ENCODE measurements around the gene CD2AP. TPM values are rescaled to one million over a fixed set of nuclear protein-coding genes. Genes with fewer than 3 reads are reported as not detected.

CD2AP gene
- total RNA-seq, 1 experiment from 2014 or later, result 41.8 TPM

- BruUV-seq (replicated peaks), result TSS peak; percentile 58
Observed at GRCh38 chr6:47478233-47479139, 897 bp downstream of the CD2AP start.

GRCh38 chr6:47479140-47479508 is 1.5 kb downstream of the CD2AP start:
- no peak for TF ChIP-seq SIN3A (IDR thresholded peaks at IDR 0.05; ENCODE audit: borderline replicate concordance, insufficient read depth, low read depth, low read length)
- no peak for TF ChIP-seq TCF7L2 (IDR thresholded peaks at IDR 0.05; ENCODE audit: low read depth, low read length)
- TF ChIP-seq CTCF (IDR thresholded peaks at IDR 0.05), result no peak
- Histone ChIP-seq H3K4me1 (ENCODE audit: control insufficient read depth, insufficient read depth, low read length) (peaks cover 42% of the 10 kb centered on the region), H3K27me3 (ENCODE audit: control insufficient read depth, insufficient read depth, low read length) (no peaks in the 10 kb centered on the region), H3K36me3 (ENCODE audit: control insufficient read depth, insufficient read depth, low read length) (peaks cover 7% of the 10 kb centered on the region; the same call in 1 of the 2 replicates), H3K9me3 (ENCODE audit: control insufficient read depth, insufficient read depth, low read depth, low read length) (no peaks in the 10 kb centered on the region), H3K4me3 (ENCODE audit: low read depth in 2 of 2, low read length in 2 of 2) (peak overlapping the region; percentile 97 to 99), H3K27ac (ENCODE audit: low read length) (peak overlapping the region; percentile 92)
- no TSS peak for BruUV-seq (replicated peaks)
- in situ Hi-C loops (cut with HindIII; ENCODE audit: low pct_unique_long_range_greater_than_20kb, low sequenced_read_pairs) (no loop called here), intact Hi-C loops (cut with micrococcal nuclease; ENCODE audit: unreplicated experiment) (no loop called here)
- no peak for DNase-seq (ENCODE audit: low read depth, low spot score)
- ChIA-PET POLR2A (no interaction called here), CTCF (interaction anchor here (0.6 kb wide), 2 partner anchors 11 to 72 kb away, joined by 3 to 9 read pairs; no protein-coding TSS in a partner anchor)
- ATAC-seq, result no peak

More at GRCh38 chr6:47478233-47479139, 897 bp downstream of the CD2AP start:
- no peaks in the 10 kb centered on the region for H3K9me3 ChIP-seq (ENCODE audit: control insufficient read depth, insufficient read depth, low read depth, low read length)
- ChIA-PET CTCF (interaction anchor here (0.6 kb wide), 2 partner anchors 11 to 71 kb away, joined by 3 to 9 read pairs; no protein-coding TSS in a partner anchor), POLR2A (interaction anchor here (0.5 to 0.9 kb wide), 4 partner anchors 10 to 125 kb away, joined by 3 to 4 read pairs (median 4); no protein-coding TSS in a partner anchor)
- intact Hi-C loops (cut with micrococcal nuclease; ENCODE audit: unreplicated experiment), result no loop called here
- peak overlapping the region; percentile 97 to 99 for H3K4me3 ChIP-seq (ENCODE audit: low read depth in 2 of 2, low read length in 2 of 2)
- no peak for TF ChIP-seq POLR2AphosphoS5 (IDR thresholded peaks at IDR 0.05; ENCODE audit: low read depth, low read length)
- no peak for TF ChIP-seq TCF7L2 (IDR thresholded peaks at IDR 0.05; ENCODE audit: low read depth, low read length)
- no peak for TF ChIP-seq REST (IDR thresholded peaks at IDR 0.05; ENCODE audit: insufficient read depth in 1 of 2, low read depth in 2 of 2, low read length in 1 of 2)
- no peak for TF ChIP-seq CTCF (IDR thresholded peaks at IDR 0.05)
- in situ Hi-C loops (cut with HindIII; ENCODE audit: low pct_unique_long_range_greater_than_20kb, low sequenced_read_pairs), result no loop called here
- ATAC-seq (peak; percentile 50), DNase-seq (ENCODE audit: low read depth, low spot score) (no peak)
- no peaks in the 10 kb centered on the region for H3K27me3 ChIP-seq (ENCODE audit: control insufficient read depth, insufficient read depth, low read length)
- peaks cover 36% of the 10 kb centered on the region for H3K4me1 ChIP-seq (ENCODE audit: control insufficient read depth, insufficient read depth, low read length)
- H3K27ac ChIP-seq (ENCODE audit: low read length), result peak overlapping the region; percentile 92
- H3K36me3 ChIP-seq (ENCODE audit: control insufficient read depth, insufficient read depth, low read length), result peaks cover 7% of the 10 kb centered on the region; the same call in 1 of the 2 replicates

All from Panc1 (cell line).